ENCODE data around the gene ZSCAN5B. TPM values are rescaled to one million over a fixed set of nuclear protein-coding genes. Genes with fewer than 3 reads are reported as not detected.
A peak's percentile ranks its signal among the peaks of the same experiment; 100 is the strongest.

Gene ZSCAN5B
- total and polyA plus RNA-seq, 9 of the 15 experiments (the other 6 are each of a cell fraction or from before 2014, with no cell fraction given) = 0.03 to 0.07 TPM; not detected in 7

- DNase-seq (ENCODE audit: extremely low read depth in 1 of 4, low spot score in 3 of 4) (peak; percentile 43 to 75 (median 60)), ATAC-seq (peak; percentile 51), FAIRE-seq (peak; percentile 82)
- peaks cover 3% of the 10 kb centered on the region; the same call in 1 of the 3 replicates for H3K36me3 ChIP-seq (ENCODE audit: control insufficient read depth, insufficient read depth, low read length)
- peak overlapping the region; percentile 67 for H3K4me3 ChIP-seq
- no peaks in the 10 kb centered on the region for H3K27me3 ChIP-seq (ENCODE audit: control insufficient read depth in 2 of 2, insufficient read depth in 2 of 2, low read length in 2 of 2)
- under 1% methylated on average over 22 of the region's 22 CpGs for WGBS (ENCODE audit: insufficient coverage, low coverage, missing lambda C conversion rate)
- TSS peak; percentile 93 for BruUV-seq (replicated peaks)
- peak overlapping the region; percentile 84 to 99 for H3K9ac ChIP-seq (ENCODE audit: insufficient read depth in 1 of 2, low read depth in 2 of 2, low read length in 2 of 2)
- peaks cover 14 to 18% of the 10 kb centered on the region in 2 experiments for H3K4me1 ChIP-seq (replicated peaks in 1 of 2; ENCODE audit: control insufficient read depth in 2 of 2, insufficient read depth in 2 of 2, low read length in 2 of 2)
- peak overlapping the region; percentile 98 for H2AFZ ChIP-seq (ENCODE audit: low read depth, low read length)
- H3K27ac ChIP-seq (ENCODE audit: extremely low read depth, low read depth, low read length) = peak overlapping the region; percentile 98
- intact Hi-C loops (cut with micrococcal nuclease) = loop anchor here (2.0 kb wide), 1 partner anchor 19 kb away; the partner anchor contains the start of gene ZNF787
- H4K20me1 ChIP-seq (replicated peaks; ENCODE audit: control insufficient read depth, insufficient read depth, low read length) = no peaks in the 10 kb centered on the region
- ChIA-PET CTCF (ENCODE audit: low intra/inter-chr PET ratio) (no interaction called here), POLR2A (interaction anchor here (0.6 to 1.1 kb wide), 3 partner anchors 17 to 497 kb away, joined by 3 to 4 read pairs (median 4); partner anchors contain the start of gene ZNF581)
- H3K9me1 ChIP-seq (ENCODE audit: control insufficient read depth, insufficient read depth, low read length) = no peaks in the 10 kb centered on the region
- peaks cover 41% of the 10 kb centered on the region for H3K79me2 ChIP-seq (ENCODE audit: control insufficient read depth, insufficient read depth, low read length)
- no peaks in the 10 kb centered on the region for H3K9me3 ChIP-seq (replicated peaks; ENCODE audit: control insufficient read depth, insufficient read depth, low read depth, low read length)
- in situ Hi-C loops (cut with MboI) = loop anchor here (25.0 kb wide), 1 partner anchor 978 kb away; the partner anchor contains the start of genes DNAAF3 and TNNI3
- H3K4me2 ChIP-seq (ENCODE audit: insufficient read depth, low read length) = peak overlapping the region; percentile 91
- TF ChIP-seq NFIC (IDR thresholded peaks at IDR 0.05) (no peak), JUNB (CRISPR knock-in tag; conservative IDR thresholded peaks at IDR 0.05) (no peak), ZHX1 (conservative IDR thresholded peaks at IDR 0.05; ENCODE audit: low read length) (no peak), SMC3 (conservative IDR thresholded peaks at IDR 0.05; ENCODE audit: insufficient read depth, low read depth, low read length) (0 out of 2 replicates have a peak, but pooled peaks have one; percentile 3), IFI16 (CRISPR knock-in tag; IDR thresholded peaks at IDR 0.05) (no peak), CEBPG (CRISPR knock-in tag; IDR thresholded peaks at IDR 0.05) (no peak), CEBPG (tag; conservative IDR thresholded peaks at IDR 0.05 in 1 of 2, IDR thresholded peaks at IDR 0.05 in 1 of 2) (no peak), CHD1 (IDR thresholded peaks at IDR 0.05; ENCODE audit: low read length) (peak; percentile 39), SMARCA4 (IDR thresholded peaks at IDR 0.05) (peak; percentile 29; the same call in 1 of the 2 replicates), KLF6 (CRISPR knock-in tag; IDR thresholded peaks at IDR 0.05; ENCODE audit: borderline replicate concordance) (no peak), HDGF (IDR thresholded peaks at IDR 0.05) (0 out of 2 replicates have a peak, but pooled peaks have one; percentile 21), KLF16 (IDR thresholded peaks at IDR 0.05) (0 out of 2 replicates have a peak, but pooled peaks have one; percentile 21), KDM5B (IDR thresholded peaks at IDR 0.05; ENCODE audit: insufficient replicate concordance, low read depth, low read length) (peak; percentile 22), ZNF644 (tag; IDR thresholded peaks at IDR 0.05; ENCODE audit: low read depth) (no peak)
- TF ChIP-seq, protein P1, sequence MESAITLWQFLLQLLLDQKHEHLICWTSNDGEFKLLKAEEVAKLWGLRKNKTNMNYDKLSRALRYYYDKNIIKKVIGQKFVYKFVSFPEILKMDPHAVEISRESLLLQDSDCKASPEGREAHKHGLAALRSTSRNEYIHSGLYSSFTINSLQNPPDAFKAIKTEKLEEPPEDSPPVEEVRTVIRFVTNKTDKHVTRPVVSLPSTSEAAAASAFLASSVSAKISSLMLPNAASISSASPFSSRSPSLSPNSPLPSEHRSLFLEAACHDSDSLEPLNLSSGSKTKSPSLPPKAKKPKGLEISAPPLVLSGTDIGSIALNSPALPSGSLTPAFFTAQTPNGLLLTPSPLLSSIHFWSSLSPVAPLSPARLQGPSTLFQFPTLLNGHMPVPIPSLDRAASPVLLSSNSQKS (CRISPR knock-in tag; IDR thresholded peaks at IDR 0.05) = no peak
Observed at GRCh38 chr19:56139847-56140582, 57.6 kb downstream of the ZSCAN5B start.
